HepG2 (cell line): Measurements from ENCODE around the gene TRIM54. TPM values are rescaled to one million over a fixed set of nuclear protein-coding genes. Genes with fewer than 3 reads are reported as not detected.

Experiments used
- ATAC-seq: fragments of 200-7000 bp; cut with Tn5 transposase; 3 replicates; pipeline ENCODE4 v1.9.1; 2020; ENCODE audit warnings: mild to moderate bottlenecking, moderate library complexity
- BruUV-seq: library from RNA; stranded (reverse); fragments of 400-500 nt; replicated peaks from 2 replicates; lab custom pipeline; 2021; lab: Mats Ljungman, UMichigan
- CTCF ChIA-PET: fragments of 300-600 bp; formaldehyde crosslinking; extraction: SDS; loops from one replicate; lab custom pipeline; 2021; ENCODE audit warnings: low total read pairs, inconsistent platforms, low intra/inter-chr PET ratio; lab: Yijun Ruan, JAX
- POLR2A ChIA-PET: fragments of 350-600 bp; sonication (Branson Sonifier 250); formaldehyde crosslinking; loops from one replicate; lab custom pipeline; 2020; ENCODE audit warnings: antibody characterized with exemption, inconsistent platforms; lab: Yijun Ruan, JAX
- DNase-seq: peaks from one replicate; pipeline ENCODE4 v3.0.0-alpha.2; 2015; ENCODE audit warnings: low spot score
- FAIRE-seq: peaks from 3 replicates; lab custom pipeline; 2011; peaks lifted over from hg19 to GRCh38; lab: Jason Lieb, UNC
- H2AFZ ChIP-seq: one replicate; pipeline ENCODE4 v1.6.1; 2011; ENCODE audit warnings: low read length, inconsistent platforms
- H3K27ac ChIP-seq: fragments of 300-600 bp; 3 replicates; pipeline ENCODE4 v1.8.0; 2011; ENCODE audit warnings: mixed run types, mild to moderate bottlenecking, mixed read lengths, low read length, inconsistent platforms; ENCODE audit not compliant: insufficient read depth; ENCODE audit errors: extremely low read length
- H3K27me3 ChIP-seq, 2 experiments: fragments of 200-600 bp in 1 of 2; 2 replicates in 1 of 2; 3 replicates in 1 of 2; pipeline versions ENCODE4 v1.6.0 to v1.8.0; 2011; ENCODE audit warnings: low read length in 2 of 2, mild to moderate bottlenecking in 2 of 2, moderate library complexity in 2 of 2, inconsistent platforms in 1 of 2; ENCODE audit not compliant: insufficient read depth in 2 of 2, control insufficient read depth in 1 of 2
- H3K36me3 ChIP-seq, 2 experiments: fragments of 200-600 bp in 1 of 2; replicated peaks in 1 of 2; 2 replicates in 1 of 2; 3 replicates in 1 of 2; pipeline versions ENCODE4 v1.5.1 to v1.8.0; 2011; ENCODE audit warnings: low read length in 2 of 2, inconsistent platforms in 1 of 2; ENCODE audit not compliant: insufficient read depth in 2 of 2, control insufficient read depth in 1 of 2
- H3K4me1 ChIP-seq: 2 replicates; pipeline ENCODE4 v1.5.1; 2012; ENCODE audit warnings: low read length, inconsistent platforms; ENCODE audit not compliant: insufficient read depth
- H3K4me2 ChIP-seq: 2 replicates; pipeline ENCODE4 v1.6.0; 2011; ENCODE audit warnings: low read depth, low read length, inconsistent platforms
- H3K4me3 ChIP-seq, 3 experiments: fragments of 200-600 bp in 1 of 3; sonication (generic), shearing (Covaris generic) in 1 of 3; replicated peaks in 1 of 3; 2 replicates each; pipeline ENCODE4 v1.5.1; 2011 to 2016; ENCODE audit warnings: low read length in 3 of 3, inconsistent platforms in 2 of 3, low read depth in 2 of 3, mild to moderate bottlenecking in 2 of 3, control low read depth in 1 of 3, mixed read lengths in 1 of 3; ENCODE audit not compliant: insufficient read depth in 1 of 3
- H3K79me2 ChIP-seq: one replicate; pipeline ENCODE4 v1.6.1; 2011; ENCODE audit warnings: low read length, inconsistent platforms; ENCODE audit not compliant: insufficient read depth
- H3K9ac ChIP-seq: 2 replicates; pipeline ENCODE4 v1.6.0; 2011; ENCODE audit warnings: mild to moderate bottlenecking, low read depth, low read length, inconsistent platforms; ENCODE audit not compliant: insufficient read depth
- H3K9me3 ChIP-seq: 2 replicates; pipeline ENCODE4 v1.5.1; 2012; ENCODE audit warnings: mild to moderate bottlenecking, low read length
- H4K20me1 ChIP-seq: 2 replicates; pipeline ENCODE4 v1.6.0; 2011; ENCODE audit warnings: inconsistent platforms, mild to moderate bottlenecking, low read length, moderate library complexity; ENCODE audit not compliant: insufficient read depth
- AGO2 ChIP-seq: fragments of 200-400 bp; formaldehyde crosslinking; optimal IDR thresholded peaks from 2 replicates; pipeline ENCODE3; 2017; ENCODE audit warnings: mild to moderate bottlenecking, low read depth, low read length, moderate library complexity
- AKAP8 ChIP-seq: sonication (generic); formaldehyde crosslinking; IDR thresholded peaks from 2 replicates; pipeline ENCODE4 v1.5.1; 2020; ENCODE audit warnings: mild to moderate bottlenecking, missing genetic modification reagents
- CHCHD3 ChIP-seq: sonication (generic); formaldehyde crosslinking; IDR thresholded peaks from 2 replicates; pipeline ENCODE4 v1.8.0; 2022; ENCODE audit warnings: mild to moderate bottlenecking, missing genetic modification reagents, moderate library complexity
- DNMT1 ChIP-seq: sonication (generic); formaldehyde crosslinking; IDR thresholded peaks from 2 replicates; pipeline ENCODE4 v1.5.1; 2020; ENCODE audit warnings: mild to moderate bottlenecking, missing genetic modification reagents
- NFE2 ChIP-seq: sonication (generic); formaldehyde crosslinking; IDR thresholded peaks from 2 replicates; pipeline ENCODE4 v1.4.0; 2020; ENCODE audit warnings: missing genetic modification reagents
- NR2F2 ChIP-seq: IDR thresholded peaks from 2 replicates; pipeline ENCODE4 v1.6.1; 2012; ENCODE audit warnings: low read depth, inconsistent platforms, borderline replicate concordance
- POLR2G ChIP-seq: fragments of 200-400 bp; formaldehyde crosslinking; IDR thresholded peaks from 2 replicates; pipeline ENCODE4 v1.6.1; 2018; ENCODE audit warnings: mild to moderate bottlenecking, low read depth, low read length, moderate library complexity
- ZKSCAN8 ChIP-seq: IDR thresholded peaks from 2 replicates; pipeline ENCODE4 v1.6.1; 2016; ENCODE audit warnings: borderline replicate concordance, missing genetic modification reagents, missing compliant biosample characterization
- ZNF234 ChIP-seq: sonication (generic); formaldehyde crosslinking; conservative IDR thresholded peaks from 2 replicates; pipeline ENCODE4 v1.5.1; 2020; ENCODE audit warnings: mild to moderate bottlenecking, missing genetic modification reagents
- ZNF558 ChIP-seq: sonication (generic); formaldehyde crosslinking; IDR thresholded peaks from 2 replicates; pipeline ENCODE4 v1.9.0; 2022; ENCODE audit warnings: mild to moderate bottlenecking, missing genetic modification reagents, borderline replicate concordance
- WGBS: methylation state at CpG from one replicate; pipeline ENCODE4 v1.1.6; 2017; ENCODE audit warnings: low lambda C conversion rate; 5-methylcytosine and 5-hydroxymethylcytosine counted together
- in situ Hi-C: cut with HindIII; loops from 2 replicates; pipeline ENCODE4 v1.10.0; 2017; ENCODE audit warnings: low pct_unique_long_range_greater_than_20kb; ENCODE audit not compliant: extremely low pct_ligation_motif_present
- intact Hi-C: fragments of 100-400 bp; cut with micrococcal nuclease; formaldehyde crosslinking; loops from one replicate; pipeline ENCODE4 v1.10.0; 2022; ENCODE audit not compliant: unreplicated experiment
- polyA plus RNA-seq, 8 experiments: library from polyadenylated mRNA; depleted of rRNA in 3 of 8; stranded (reverse) in 7 of 8; unstranded in 1 of 8; fragments of >200 nt; fragmentation: Illumina TruSeq in 4 of 8; extraction: Trizol in 4 of 8; gene quantifications; 2 replicates each; pipeline versions ENCODE4 v1.2.1 to v1.2.3, GENCODE V29; 2011 to 2016; ENCODE audit warnings: low read depth in 4 of 8, missing spikeins in 1 of 8, mixed read lengths in 1 of 8; ENCODE audit not compliant: insufficient read depth in 1 of 8
- total RNA-seq, 5 experiments: library from RNA; depleted of rRNA; stranded (reverse); fragments of >200 nt; fragmentation: Illumina TruSeq; extraction: Trizol; gene quantifications; 2 replicates each; pipeline ENCODE4 v1.2.3, GENCODE V29; 2016; ENCODE audit warnings: low read depth in 1 of 5
- TF ChIP-seq, protein P1 (sequence below): sonication (generic); formaldehyde crosslinking; IDR thresholded peaks from 2 replicates; pipeline ENCODE4 v1.8.1; 2023; ENCODE audit warnings: mild to moderate bottlenecking, missing genetic modification reagents
- TF ChIP-seq, protein P2 (sequence below): sonication (generic); formaldehyde crosslinking; IDR thresholded peaks from 2 replicates; pipeline ENCODE4 v1.5.1; 2020; ENCODE audit warnings: mild to moderate bottlenecking, moderate library complexity, missing genetic modification reagents
- TF ChIP-seq, protein P3 (sequence below): sonication (generic); formaldehyde crosslinking; IDR thresholded peaks from 2 replicates; pipeline ENCODE4 v1.5.1; 2020; ENCODE audit warnings: missing genetic modification reagents, mild to moderate bottlenecking, borderline replicate concordance

The TRIM54 gene
- total and polyA plus RNA-seq, 2 of the 13 experiments (the other 11 are each of a cell fraction or from before 2014, with no cell fraction given): 0.07 to 0.13 TPM

DNA sequence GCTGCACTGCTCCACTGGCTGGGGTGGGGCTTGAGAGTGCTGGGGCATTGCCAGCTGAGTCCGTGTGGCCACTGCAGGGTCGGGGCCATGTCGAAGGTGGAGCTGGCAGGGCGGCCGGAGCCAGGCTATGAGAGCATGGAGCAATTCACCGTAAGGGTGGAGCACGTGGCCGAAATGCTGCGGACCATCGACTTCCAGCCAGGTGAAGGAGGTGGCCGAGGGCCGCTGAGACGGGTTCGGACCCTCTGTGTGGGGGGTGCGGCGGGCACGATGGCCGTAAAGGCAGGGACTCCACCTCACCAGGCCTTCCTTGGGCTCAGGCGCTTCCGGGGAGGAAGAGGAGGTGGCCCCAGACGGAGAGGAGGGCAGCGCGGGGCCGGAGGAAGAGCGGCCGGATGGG lies 23.9 kb downstream of the TRIM54 start (continued):
- TF ChIP-seq, protein P1, sequence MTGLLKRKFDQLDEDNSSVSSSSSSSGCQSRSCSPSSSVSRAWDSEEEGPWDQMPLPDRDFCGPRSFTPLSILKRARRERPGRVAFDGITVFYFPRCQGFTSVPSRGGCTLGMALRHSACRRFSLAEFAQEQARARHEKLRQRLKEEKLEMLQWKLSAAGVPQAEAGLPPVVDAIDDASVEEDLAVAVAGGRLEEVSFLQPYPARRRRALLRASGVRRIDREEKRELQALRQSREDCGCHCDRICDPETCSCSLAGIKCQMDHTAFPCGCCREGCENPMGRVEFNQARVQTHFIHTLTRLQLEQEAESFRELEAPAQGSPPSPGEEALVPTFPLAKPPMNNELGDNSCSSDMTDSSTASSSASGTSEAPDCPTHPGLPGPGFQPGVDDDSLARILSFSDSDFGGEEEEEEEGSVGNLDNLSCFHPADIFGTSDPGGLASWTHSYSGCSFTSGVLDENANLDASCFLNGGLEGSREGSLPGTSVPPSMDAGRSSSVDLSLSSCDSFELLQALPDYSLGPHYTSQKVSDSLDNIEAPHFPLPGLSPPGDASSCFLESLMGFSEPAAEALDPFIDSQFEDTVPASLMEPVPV (CRISPR knock-in tag): peak; percentile 44; the same call in 1 of the 2 replicates
- TF ChIP-seq AGO2: peak; percentile 8

DNA sequence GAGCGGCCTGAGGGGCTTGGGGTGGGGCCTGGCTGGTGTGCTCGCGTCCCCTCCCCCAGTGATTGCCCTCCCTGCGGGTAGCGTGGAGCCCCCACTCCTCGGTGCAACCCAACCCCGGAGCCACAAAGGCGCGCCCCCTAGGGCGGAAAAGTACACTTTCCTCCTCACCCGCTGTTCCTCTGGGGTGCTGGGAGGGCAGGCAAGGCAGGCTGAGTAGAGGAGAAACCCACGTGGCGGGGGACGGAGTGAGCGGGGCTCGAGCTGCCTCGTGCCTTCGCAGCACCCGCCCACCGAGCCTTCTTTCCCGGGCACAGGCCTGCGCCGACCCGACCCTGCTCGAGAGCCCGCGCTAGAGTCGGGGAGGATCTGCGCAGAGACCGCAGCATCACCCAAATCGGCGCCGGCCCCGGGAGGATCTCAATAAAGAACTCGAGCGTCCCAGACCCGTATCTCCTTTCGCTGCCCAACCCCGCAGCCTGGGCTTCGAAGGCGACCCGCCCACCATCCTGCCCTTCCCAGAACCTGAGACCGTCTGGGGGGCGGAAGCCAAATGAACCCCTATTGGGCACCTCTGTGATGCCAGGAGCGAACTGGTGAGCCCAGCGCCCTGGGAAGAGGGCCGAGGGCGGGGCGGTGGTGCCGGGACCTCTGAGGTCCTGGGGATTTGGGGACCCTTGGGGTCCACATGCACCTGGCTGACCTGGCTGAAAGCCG lies 24.5 kb downstream of the TRIM54 start:
- H3K36me3 ChIP-seq: peaks cover 0 to 2% of the 10 kb centered on the region in 2 experiments; a peak in 2 of 5 replicates
- H3K9ac ChIP-seq: no peak overlapping the region
- H3K9me3 ChIP-seq: no peaks in the 10 kb centered on the region
- intact Hi-C loops: no loop called here
- ChIA-PET POLR2A (no interaction called here), CTCF (no interaction called here)
- in situ Hi-C loops: no loop called here
- no peaks in the 10 kb centered on the region for H4K20me1 ChIP-seq
- BruUV-seq: no TSS peak
- no peak for FAIRE-seq
- no peak overlapping the region for H3K4me2 ChIP-seq
- H2AFZ ChIP-seq: no peak overlapping the region
- no peaks in the 10 kb centered on the region for H3K79me2 ChIP-seq
- 92% methylated on average over 49 of the region's 51 CpGs for WGBS
- H3K27me3 ChIP-seq: peaks cover 0 to 5% of the 10 kb centered on the region in 2 experiments; a peak in 2 of 5 replicates
- H3K4me3 ChIP-seq: no peak overlapping the region
- H3K4me1 ChIP-seq: peaks cover 20% of the 10 kb centered on the region
- no peak for TF ChIP-seq CHCHD3 (CRISPR knock-in tag)
- TF ChIP-seq, protein P1 (CRISPR knock-in tag): no peak
- TF ChIP-seq, protein P2, sequence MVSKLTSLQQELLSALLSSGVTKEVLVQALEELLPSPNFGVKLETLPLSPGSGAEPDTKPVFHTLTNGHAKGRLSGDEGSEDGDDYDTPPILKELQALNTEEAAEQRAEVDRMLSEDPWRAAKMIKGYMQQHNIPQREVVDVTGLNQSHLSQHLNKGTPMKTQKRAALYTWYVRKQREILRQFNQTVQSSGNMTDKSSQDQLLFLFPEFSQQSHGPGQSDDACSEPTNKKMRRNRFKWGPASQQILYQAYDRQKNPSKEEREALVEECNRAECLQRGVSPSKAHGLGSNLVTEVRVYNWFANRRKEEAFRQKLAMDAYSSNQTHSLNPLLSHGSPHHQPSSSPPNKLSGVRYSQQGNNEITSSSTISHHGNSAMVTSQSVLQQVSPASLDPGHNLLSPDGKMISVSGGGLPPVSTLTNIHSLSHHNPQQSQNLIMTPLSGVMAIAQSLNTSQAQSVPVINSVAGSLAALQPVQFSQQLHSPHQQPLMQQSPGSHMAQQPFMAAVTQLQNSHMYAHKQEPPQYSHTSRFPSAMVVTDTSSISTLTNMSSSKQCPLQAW: no peak
- no peak for TF ChIP-seq NFE2 (CRISPR knock-in tag)
- TF ChIP-seq AKAP8 (CRISPR knock-in tag): 0 out of 2 replicates have a peak, but pooled peaks have one; percentile 35
- TF ChIP-seq, protein P3, sequence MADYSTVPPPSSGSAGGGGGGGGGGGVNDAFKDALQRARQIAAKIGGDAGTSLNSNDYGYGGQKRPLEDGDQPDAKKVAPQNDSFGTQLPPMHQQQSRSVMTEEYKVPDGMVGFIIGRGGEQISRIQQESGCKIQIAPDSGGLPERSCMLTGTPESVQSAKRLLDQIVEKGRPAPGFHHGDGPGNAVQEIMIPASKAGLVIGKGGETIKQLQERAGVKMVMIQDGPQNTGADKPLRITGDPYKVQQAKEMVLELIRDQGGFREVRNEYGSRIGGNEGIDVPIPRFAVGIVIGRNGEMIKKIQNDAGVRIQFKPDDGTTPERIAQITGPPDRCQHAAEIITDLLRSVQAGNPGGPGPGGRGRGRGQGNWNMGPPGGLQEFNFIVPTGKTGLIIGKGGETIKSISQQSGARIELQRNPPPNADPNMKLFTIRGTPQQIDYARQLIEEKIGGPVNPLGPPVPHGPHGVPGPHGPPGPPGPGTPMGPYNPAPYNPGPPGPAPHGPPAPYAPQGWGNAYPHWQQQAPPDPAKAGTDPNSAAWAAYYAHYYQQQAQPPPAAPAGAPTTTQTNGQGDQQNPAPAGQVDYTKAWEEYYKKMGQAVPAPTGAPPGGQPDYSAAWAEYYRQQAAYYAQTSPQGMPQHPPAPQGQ (CRISPR knock-in tag): no peak
- TF ChIP-seq ZNF558: no peak
- TF ChIP-seq ZNF234 (CRISPR knock-in tag): no peak
- 0 out of 2 replicates have a peak, but pooled peaks have one; percentile 27 for TF ChIP-seq DNMT1 (CRISPR knock-in tag)
- no peak for TF ChIP-seq ZKSCAN8 (CRISPR knock-in tag)
- TF ChIP-seq NR2F2: no peak
- TF ChIP-seq POLR2G: peak; percentile 23; the same call in 1 of the 2 replicates
- TF ChIP-seq, all 625 proteins: peak for 3
- no peak overlapping the region for H3K27ac ChIP-seq
- ATAC-seq (no peak), DNase-seq (no peak)
